ENCODE results near the gene EIF2B1. TPM values are rescaled to one million over a fixed set of nuclear protein-coding genes. Genes with fewer than 3 reads are reported as not detected.

The EIF2B1 gene
- total RNA-seq, 1 donor from 2014 or later: 45.8 TPM

GRCh38 chr12:123571343-123571813 is 62.1 kb downstream of the EIF2B1 start:
- no peak for DNase-seq (ENCODE audit: extremely low spot score, unreplicated experiment)
- Mint-ChIP-seq H3K4me3 (ENCODE audit: unreplicated experiment) (no peak overlapping the region), H3K4me1 (ENCODE audit: unreplicated experiment) (peaks cover 9% of the 10 kb centered on the region), H3K27ac (ENCODE audit: unreplicated experiment) (peak overlapping the region; percentile 12), H3K27me3 (ENCODE audit: unreplicated experiment) (no peaks in the 10 kb centered on the region), H3K9me3 (ENCODE audit: unreplicated experiment) (no peaks in the 10 kb centered on the region), H3K36me3 (ENCODE audit: unreplicated experiment) (no peaks in the 10 kb centered on the region)
- no peak for TF ChIP-seq CTCF (IDR thresholded peaks at IDR 0.05)

Other genes with a start within 250 kb of the EIF2B1 start
- 42.5 and 45.6 TPM in 2 replicates for gene KMT5A, start 249.6 kb downstream of the EIF2B1 start, total RNA-seq
- 4.1 and 4.4 TPM in 2 replicates for gene RILPL2, start 197.0 kb downstream of the EIF2B1 start, total RNA-seq
- 19.4 and 21.6 TPM in 2 replicates for gene SNRNP35, start 175.5 kb downstream of the EIF2B1 start, total RNA-seq
- gene RILPL1, start 100.0 kb downstream of the EIF2B1 start, total RNA-seq: 34.2 and 35.1 TPM in 2 replicates
- gene TMED2, start 49.1 kb downstream of the EIF2B1 start, total RNA-seq: 285 and 304 TPM in 2 replicates
- 19.3 and 21.6 TPM in 2 replicates for gene DDX55, start 31.6 kb downstream of the EIF2B1 start, total RNA-seq
- 29.5 and 29.7 TPM in 2 replicates for gene GTF2H3, start 143 bp upstream of the EIF2B1 start, total RNA-seq
- gene TCTN2, start 37.4 kb upstream of the EIF2B1 start, total RNA-seq: 12.8 and 13.7 TPM in 2 replicates
- 31.8 and 33.9 TPM in 2 replicates for gene ATP6V0A2, start 78.7 kb upstream of the EIF2B1 start, total RNA-seq
- gene DNAH10, start 128.6 kb upstream of the EIF2B1 start, total RNA-seq: 0.16 and 0.29 TPM in 2 replicates